IMR-90 (cell line): Measurements from ENCODE around the gene SGCE. TPM values are rescaled to one million over a fixed set of nuclear protein-coding genes. Genes with fewer than 3 reads are reported as not detected.

Experiments
- ATAC-seq: fragments of 200-7000 bp; cut with Tn5 transposase; 2 replicates; pipeline ENCODE4 v1.9.1; 2020; ENCODE audit warnings: low read depth, mild to moderate bottlenecking, moderate library complexity
- BruUV-seq: library from RNA; stranded (reverse); fragments of 400-500 nt; replicated peaks from 2 replicates; lab custom pipeline; 2021; lab: Mats Ljungman, UMichigan
- CTCF ChIA-PET: fragments of 300-600 bp; formaldehyde crosslinking; extraction: SDS; loops from one replicate; lab custom pipeline; 2021; ENCODE audit warnings: antibody characterized with exemption; lab: Yijun Ruan, JAX
- POLR2A ChIA-PET: fragments of 300-600 bp; sonication (Branson Sonifier 250); formaldehyde crosslinking; loops from one replicate; lab custom pipeline; 2022; ENCODE audit warnings: antibody characterized with exemption; ENCODE audit not compliant: unreplicated experiment; lab: Charles Lee
- DNase-seq: peaks from one replicate; pipeline ENCODE4 v3.0.0; 2013
- H2AFZ ChIP-seq: replicated peaks from 2 replicates; pipeline ENCODE3; 2013; ENCODE audit warnings: low read length, mild to moderate bottlenecking; ENCODE audit not compliant: poor library complexity
- H2AK5ac ChIP-seq: 2 replicates; pipeline ENCODE4 v1.6.1; 2013; ENCODE audit warnings: low read depth, low read length, inconsistent platforms
- H2AK9ac ChIP-seq: replicated peaks from 2 replicates; pipeline ENCODE3; 2013; ENCODE audit warnings: mild to moderate bottlenecking, low read depth, low read length, moderate library complexity; ENCODE audit not compliant: poor library complexity
- H2BK120ac ChIP-seq: 2 replicates; pipeline ENCODE4 v1.6.1; 2013; ENCODE audit warnings: low read depth, low read length, inconsistent platforms
- H2BK15ac ChIP-seq: 3 replicates; pipeline ENCODE4 v1.6.1; 2013; ENCODE audit warnings: low read depth, low read length, inconsistent platforms
- H2BK20ac ChIP-seq: 2 replicates; pipeline ENCODE4 v1.6.1; 2013; ENCODE audit warnings: low read depth, mild to moderate bottlenecking, inconsistent platforms, low read length, moderate library complexity
- H2BK5ac ChIP-seq: 2 replicates; pipeline ENCODE4 v1.6.1; 2013; ENCODE audit warnings: mild to moderate bottlenecking, low read depth, low read length, inconsistent platforms; ENCODE audit not compliant: poor library complexity, severe bottlenecking
- H3K14ac ChIP-seq: replicated peaks from 2 replicates; pipeline ENCODE4 v1.6.1; 2013; ENCODE audit warnings: low read depth, low read length, inconsistent platforms
- H3K18ac ChIP-seq: 2 replicates; pipeline ENCODE4 v1.6.1; 2013; ENCODE audit warnings: low read depth, low read length, control low read depth
- H3K23ac ChIP-seq: 2 replicates; pipeline ENCODE4 v1.6.1; 2013; ENCODE audit warnings: low read depth, low read length, inconsistent platforms
- H3K27ac ChIP-seq: 2 replicates; pipeline ENCODE4 v1.5.1; 2013; ENCODE audit warnings: mild to moderate bottlenecking, control low read depth, low read length; ENCODE audit not compliant: insufficient read depth
- H3K27me3 ChIP-seq: 2 replicates; pipeline ENCODE4 v1.6.1; 2013; ENCODE audit warnings: low read length; ENCODE audit not compliant: control insufficient read depth, insufficient read depth
- H3K36me3 ChIP-seq: 2 replicates; pipeline ENCODE4 v1.6.1; 2013; ENCODE audit warnings: low read length, mixed read lengths; ENCODE audit not compliant: control insufficient read depth, insufficient read depth
- H3K4ac ChIP-seq: 2 replicates; pipeline ENCODE4 v1.6.1; 2013; ENCODE audit warnings: low read depth, low read length, inconsistent platforms
- H3K4me1 ChIP-seq: 2 replicates; pipeline ENCODE4 v1.6.1; 2013; ENCODE audit warnings: low read length, mixed read lengths; ENCODE audit not compliant: control insufficient read depth, insufficient read depth
- H3K4me2 ChIP-seq: 2 replicates; pipeline ENCODE4 v1.6.1; 2013; ENCODE audit warnings: low read depth, mild to moderate bottlenecking, control low read depth, low read length, moderate library complexity
- H3K4me3 ChIP-seq: 2 replicates; pipeline ENCODE4 v1.5.1; 2013; ENCODE audit warnings: low read depth, mild to moderate bottlenecking, control low read depth, low read length, moderate library complexity; ENCODE audit not compliant: insufficient read depth
- H3K56ac ChIP-seq: 2 replicates; pipeline ENCODE4 v1.6.1; 2013; ENCODE audit warnings: low read length, inconsistent platforms; ENCODE audit not compliant: insufficient read depth; ENCODE audit errors: extremely low read depth
- H3K79me1 ChIP-seq, 2 experiments: 2 replicates each; pipeline ENCODE4 v1.6.1; 2013; ENCODE audit warnings: low read length in 2 of 2, inconsistent platforms in 1 of 2, low read depth in 1 of 2
- H3K9ac ChIP-seq: 2 replicates; pipeline ENCODE4 v1.6.1; 2013; ENCODE audit warnings: low read depth, low read length, control low read depth
- H3K9me1 ChIP-seq: 2 replicates; pipeline ENCODE4 v1.6.1; 2013; ENCODE audit warnings: low read length, inconsistent platforms; ENCODE audit not compliant: insufficient read depth
- H3K9me3 ChIP-seq: 2 replicates; pipeline ENCODE4 v1.6.1; 2013; ENCODE audit warnings: low read length; ENCODE audit not compliant: control insufficient read depth, insufficient read depth
- H4K20me1 ChIP-seq: 2 replicates; pipeline ENCODE4 v1.6.1; 2013; ENCODE audit warnings: low read length, inconsistent platforms; ENCODE audit not compliant: insufficient read depth
- H4K5ac ChIP-seq: 2 replicates; pipeline ENCODE4 v1.6.1; 2013; ENCODE audit warnings: mild to moderate bottlenecking, low read depth, low read length, control low read depth
- H4K8ac ChIP-seq, 2 experiments: 2 replicates each; pipeline ENCODE4 v1.6.1; 2013; ENCODE audit warnings: low read depth in 2 of 2, low read length in 2 of 2, control low read depth in 1 of 2, inconsistent platforms in 1 of 2
- H4K91ac ChIP-seq: 2 replicates; pipeline ENCODE4 v1.6.1; 2013; ENCODE audit warnings: low read depth, low read length, inconsistent platforms; ENCODE audit not compliant: insufficient read depth
- CHD1 ChIP-seq: IDR thresholded peaks from 2 replicates; pipeline ENCODE4 v1.6.1; 2012; ENCODE audit warnings: low read depth, low read length, improper control_type of control experiment
- FOS ChIP-seq: fragments of 150-350 bp; IDR thresholded peaks from 2 replicates; pipeline ENCODE4 v1.6.1; 2016; ENCODE audit warnings: low read depth, low read length
- RCOR1 ChIP-seq: IDR thresholded peaks from 2 replicates; pipeline ENCODE4 v1.6.1; 2012; ENCODE audit warnings: mild to moderate bottlenecking, low read length, improper control_type of control experiment; ENCODE audit not compliant: insufficient replicate concordance
- WGBS, 2 experiments: methylation state at CpG; one replicate each; pipeline versions ENCODE4 v1.1.5 to v1.1.7; 2013; ENCODE audit warnings: missing lambda C conversion rate in 2 of 2; ENCODE audit not compliant: insufficient read length in 1 of 2; ENCODE audit errors: extremely low coverage in 2 of 2; 5-methylcytosine and 5-hydroxymethylcytosine counted together
- dilution Hi-C: fragments of 300-500 bp; cut with HindIII; formaldehyde crosslinking; loops from one replicate; pipeline ENCODE4 v1.14.3; 2018; ENCODE audit warnings: low sequenced_read_pairs; ENCODE audit not compliant: unreplicated experiment
- in situ Hi-C: fragments of 300-500 bp; cut with MboI; formaldehyde crosslinking; loops from 3 replicates; pipeline ENCODE4 v1.14.3; 2019; ENCODE audit warnings: low sequenced_read_pairs, inconsistent platforms, mixed read lengths
- intact Hi-C: fragments of 100-400 bp; cut with micrococcal nuclease; formaldehyde crosslinking; loops from 2 replicates; pipeline ENCODE4 v1.10.0; 2022
- polyA plus RNA-seq, 3 experiments: library from polyadenylated mRNA; depleted of rRNA; stranded (reverse); fragments of >200 nt; gene quantifications; 2 replicates each; pipeline ENCODE4 v1.2.3, GENCODE V29; 2012; ENCODE audit warnings: low replicate concordance in 1 of 3
- total RNA-seq: library from RNA; depleted of rRNA; stranded (reverse); fragments of >200 nt; gene quantifications from 2 replicates; pipeline ENCODE4 v1.2.3, GENCODE V29; 2012

SGCE gene
- total and polyA plus RNA-seq, 2 of the 4 experiments (the other 2 are of a cell fraction), result 39.4 to 40.5 TPM

DNA sequence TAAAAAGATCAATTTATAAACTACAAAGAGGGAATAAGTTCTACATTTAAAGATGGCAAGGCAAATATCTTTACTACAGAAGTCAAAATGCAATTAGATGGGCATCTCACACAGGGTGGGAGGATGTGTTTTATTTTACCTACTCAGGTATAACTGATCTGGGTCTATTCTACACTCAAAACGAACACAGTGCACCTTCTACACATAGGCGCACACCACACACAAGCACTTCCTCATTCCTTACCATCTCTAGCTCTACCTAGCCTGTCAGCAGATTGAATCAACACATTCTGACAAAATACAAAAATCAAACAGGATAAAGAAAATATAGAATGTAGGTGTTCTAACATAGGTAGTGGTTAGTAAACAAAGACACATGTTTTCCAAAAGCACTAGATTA is 64.8 kb downstream of the SGCE start:
- Histone ChIP-seq H3K56ac (no peak overlapping the region), H2AFZ (no peak overlapping the region), H3K79me1 (no peaks in the 10 kb centered on the region), H3K18ac (no peak overlapping the region), H4K91ac (no peak overlapping the region), H3K4me2 (no peak overlapping the region), H2BK120ac (no peak overlapping the region), H3K23ac (no peak overlapping the region), H3K14ac (no peak overlapping the region), H2AK9ac (no peak overlapping the region), H2AK5ac (no peak overlapping the region), H3K9ac (no peak overlapping the region), H3K4me3 (no peak overlapping the region), H3K9me1 (no peaks in the 10 kb centered on the region), H3K4me1 (no peaks in the 10 kb centered on the region), H2BK20ac (no peak overlapping the region), H2BK5ac (no peak overlapping the region), H3K27me3 (no peaks in the 10 kb centered on the region), H3K27ac (no peak overlapping the region), H4K5ac (no peak overlapping the region), H3K4ac (no peak overlapping the region), H4K8ac (no peak overlapping the region), H3K36me3 (no peaks in the 10 kb centered on the region), H2BK15ac (no peak overlapping the region), H4K20me1 (no peaks in the 10 kb centered on the region), H3K9me3 (no peaks in the 10 kb centered on the region)
- BruUV-seq, result no TSS peak
- TF ChIP-seq RCOR1, result no peak
- no peak for TF ChIP-seq CHD1
- TF ChIP-seq FOS, result no peak
- in situ Hi-C loops (no loop called here), intact Hi-C loops (no loop called here), dilution Hi-C loops (no loop called here)
- ChIA-PET CTCF (no interaction called here), POLR2A (no interaction called here)
- DNase-seq (no peak), ATAC-seq (no peak)
- no CpG with 5 or more reads among the region's 2 CpGs for WGBS, 2 experiments
